Activated B cell treated with CpG ODN at 0.5 μM for 24 hours (primary cell): ENCODE results near the gene ARMH3. TPM values are rescaled to one million over a fixed set of nuclear protein-coding genes. Genes with fewer than 3 reads are reported as not detected.
"Not testable (repeated sequence)": the region's sequence is repeated elsewhere in the genome, so short reads cannot be mapped to it uniquely, and the experiment has no call there.

Source experiments
- ATAC-seq: fragments of 200-7000 bp; cut with Tn5 transposase; one replicate; pipeline ENCODE4 v1.10.0; 2021; ENCODE audit warnings: low read depth, mild to moderate bottlenecking, moderate library complexity
- CTCF ChIA-PET: fragments of 350-600 bp; sonication (Branson Sonifier 250); formaldehyde crosslinking; loops from one replicate; lab custom pipeline; 2021; ENCODE audit warnings: antibody characterized with exemption; lab: Charles Lee
- POLR2A ChIA-PET: fragments of 350-600 bp; sonication (Branson Sonifier 250); formaldehyde crosslinking; loops from one replicate; lab custom pipeline; 2021; ENCODE audit warnings: antibody characterized with exemption; lab: Charles Lee
- DNase-seq: peaks from one replicate; pipeline ENCODE4 v3.0.0; 2022
- H3K27ac Mint-ChIP-seq: one replicate; pipeline ENCODE4 v1.8.0; 2020; ENCODE audit warnings: mixed read lengths
- H3K27me3 Mint-ChIP-seq: one replicate; pipeline ENCODE4 v1.8.0; 2021; ENCODE audit warnings: mixed read lengths
- H3K36me3 Mint-ChIP-seq: one replicate; pipeline ENCODE4 v1.8.0; 2021; ENCODE audit warnings: low read depth, mixed read lengths
- H3K4me1 Mint-ChIP-seq: one replicate; pipeline ENCODE4 v1.8.0; 2021; ENCODE audit warnings: mixed read lengths
- H3K4me3 Mint-ChIP-seq: one replicate; pipeline ENCODE4 v1.8.0; 2020; ENCODE audit warnings: mild to moderate bottlenecking, mixed read lengths
- H3K9me3 Mint-ChIP-seq: one replicate; pipeline ENCODE4 v1.8.0; 2020; ENCODE audit warnings: mixed read lengths
- intact Hi-C: fragments of 100-400 bp; cut with micrococcal nuclease; formaldehyde crosslinking; loops from one replicate; pipeline ENCODE4 v1.15.1; 2024
- total RNA-seq: library from RNA; stranded (reverse); gene quantifications from 2 replicates; pipeline ENCODE4 v1.2.3, GENCODE V29; 2022
- TF ChIP-seq, protein P1 (sequence below): fragments of 200-600 bp; IDR thresholded peaks from one replicate; pipeline ENCODE4 v1.8.0; 2022; ENCODE audit warnings: antibody characterized with exemption, mild to moderate bottlenecking

The ARMH3 gene
- total RNA-seq, 1 donor from 2014 or later = 35.4 TPM

DNA sequence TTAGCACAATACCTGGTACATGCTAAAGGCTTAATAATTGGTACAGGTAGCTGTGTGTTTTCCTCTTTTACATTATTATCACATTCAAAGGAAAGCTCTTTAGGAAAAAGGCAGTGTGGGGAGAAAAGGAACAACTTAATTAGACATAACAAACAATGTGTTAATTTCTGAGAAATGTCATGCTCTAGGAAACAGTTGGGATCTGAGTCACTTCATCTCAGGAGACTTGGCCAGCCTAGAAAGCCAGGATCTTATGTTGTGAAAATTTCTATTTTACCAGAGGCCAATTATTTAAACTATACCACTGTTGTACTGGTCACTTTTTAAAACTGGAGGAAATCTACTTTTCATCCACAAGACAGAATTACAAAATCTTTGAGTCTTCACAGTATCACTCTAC, 39.6 kb downstream of the ARMH3 start:
- Mint-ChIP-seq H3K9me3 (no peaks in the 10 kb centered on the region), H3K4me3 (no peak overlapping the region), H3K27me3 (no peaks in the 10 kb centered on the region), H3K4me1 (peaks cover 3% of the 10 kb centered on the region), H3K36me3 (peaks cover 60% of the 10 kb centered on the region), H3K27ac (no peak overlapping the region)
- ChIA-PET POLR2A (no interaction called here), CTCF (interaction anchor here (0.7 to 4.2 kb wide), 3 partner anchors 15 to 176 kb away, joined by 4 to 24 read pairs (median 6); no protein-coding TSS in a partner anchor)
- no peak for DNase-seq
- TF ChIP-seq, protein P1, sequence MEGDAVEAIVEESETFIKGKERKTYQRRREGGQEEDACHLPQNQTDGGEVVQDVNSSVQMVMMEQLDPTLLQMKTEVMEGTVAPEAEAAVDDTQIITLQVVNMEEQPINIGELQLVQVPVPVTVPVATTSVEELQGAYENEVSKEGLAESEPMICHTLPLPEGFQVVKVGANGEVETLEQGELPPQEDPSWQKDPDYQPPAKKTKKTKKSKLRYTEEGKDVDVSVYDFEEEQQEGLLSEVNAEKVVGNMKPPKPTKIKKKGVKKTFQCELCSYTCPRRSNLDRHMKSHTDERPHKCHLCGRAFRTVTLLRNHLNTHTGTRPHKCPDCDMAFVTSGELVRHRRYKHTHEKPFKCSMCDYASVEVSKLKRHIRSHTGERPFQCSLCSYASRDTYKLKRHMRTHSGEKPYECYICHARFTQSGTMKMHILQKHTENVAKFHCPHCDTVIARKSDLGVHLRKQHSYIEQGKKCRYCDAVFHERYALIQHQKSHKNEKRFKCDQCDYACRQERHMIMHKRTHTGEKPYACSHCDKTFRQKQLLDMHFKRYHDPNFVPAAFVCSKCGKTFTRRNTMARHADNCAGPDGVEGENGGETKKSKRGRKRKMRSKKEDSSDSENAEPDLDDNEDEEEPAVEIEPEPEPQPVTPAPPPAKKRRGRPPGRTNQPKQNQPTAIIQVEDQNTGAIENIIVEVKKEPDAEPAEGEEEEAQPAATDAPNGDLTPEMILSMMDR = no peak
- no peak for ATAC-seq
- intact Hi-C loops = no loop called here

DNA sequence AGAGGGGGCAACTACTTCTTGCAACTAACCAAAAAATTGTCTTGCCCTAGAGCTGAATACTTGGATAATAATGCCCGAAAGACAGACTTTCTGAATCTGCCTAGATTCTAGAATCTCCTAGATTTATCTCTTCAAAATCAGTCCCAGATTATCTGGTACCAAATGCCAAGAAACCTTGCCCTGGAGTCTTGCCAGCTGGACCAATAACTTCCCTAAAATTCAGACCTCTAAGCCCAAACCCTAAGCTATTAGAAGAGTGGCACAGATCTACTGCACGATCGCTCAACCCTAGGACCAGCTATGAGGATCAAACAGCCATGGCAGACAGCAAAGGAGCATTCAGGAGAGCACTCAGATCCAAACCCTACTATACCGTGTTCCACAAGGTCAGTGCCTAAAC, 45.0 kb downstream of the ARMH3 start:
- POLR2A ChIA-PET = interaction anchor here (5.4 to 5.8 kb wide), 2 partner anchors 121 to 169 kb away, joined by 64 to 100 read pairs; partner anchors contain the start of gene KCNIP2
- intact Hi-C loops = no loop called here
- peak overlapping the region; percentile 72 for H3K27ac Mint-ChIP-seq

GRCh38 chr10:102009801-102010425, 46.1 kb downstream of the ARMH3 start:
- Mint-ChIP-seq H3K4me1 (peaks cover 58% of the 10 kb centered on the region), H3K36me3 (peaks cover 58% of the 10 kb centered on the region), H3K27me3 (no peaks in the 10 kb centered on the region), H3K27ac (peak overlapping the region; percentile 72), H3K4me3 (no peak overlapping the region), H3K9me3 (no peaks in the 10 kb centered on the region)
- ATAC-seq (peak; percentile 92), DNase-seq (no peak)
- intact Hi-C loops = loop anchor here (1.0 to 2.0 kb wide), 5 partner anchors 41 to 170 kb away; no protein-coding TSS in a partner anchor
- TF ChIP-seq, protein P1 = no peak
- ChIA-PET POLR2A (interaction anchor here (0.6 to 5.8 kb wide), 9 partner anchors 8 to 174 kb away, joined by 3 to 100 read pairs (median 3); partner anchors contain the start of gene KCNIP2), CTCF (interaction anchor here (0.6 to 9.3 kb wide), 64 partner anchors 8 to 407 kb away, joined by 3 to 372 read pairs (median 4); partner anchors contain the start of genes HPS6, KCNIP2 and NPM3)

More for the DNA sequence above, 45.0 kb downstream of the ARMH3 start:
- Mint-ChIP-seq H3K4me1 (peaks cover 51% of the 10 kb centered on the region), H3K27me3 (no peaks in the 10 kb centered on the region), H3K36me3 (peaks cover 56% of the 10 kb centered on the region), H3K4me3 (no peak overlapping the region), H3K9me3 (no peaks in the 10 kb centered on the region)
- TF ChIP-seq, protein P1 = no peak
- ATAC-seq = no peak
- CTCF ChIA-PET = interaction anchor here (0.9 to 9.3 kb wide), 22 partner anchors 9 to 227 kb away, joined by 3 to 372 read pairs (median 7); partner anchors contain the start of genes HPS6, KCNIP2 and NPM3
- DNase-seq = no peak

GRCh38 chr10:102007796-102008195, 48.2 kb downstream of the ARMH3 start:
- peak overlapping the region; percentile 83 for H3K27ac Mint-ChIP-seq
- H3K27me3 Mint-ChIP-seq = no peaks in the 10 kb centered on the region
- intact Hi-C loops = loop anchor here (2.0 kb wide), 2 partner anchors 39 to 107 kb away; no protein-coding TSS in a partner anchor
- peaks cover 46% of the 10 kb centered on the region for H3K36me3 Mint-ChIP-seq
- no peaks in the 10 kb centered on the region for H3K9me3 Mint-ChIP-seq
- ChIA-PET CTCF (interaction anchor here (1.0 to 9.3 kb wide), 12 partner anchors 10 to 168 kb away, joined by 3 to 372 read pairs (median 12); partner anchors contain the start of genes HPS6 and KCNIP2), POLR2A (interaction anchor here (0.5 to 5.8 kb wide), 20 partner anchors 27 to 405 kb away, joined by 3 to 100 read pairs (median 6); partner anchors contain the start of genes ARMH3, KCNIP2, NPM3 and OGA)
- peak overlapping the region; percentile 25 for H3K4me3 Mint-ChIP-seq
- ATAC-seq = peak; percentile 30
- peaks cover 75% of the 10 kb centered on the region for H3K4me1 Mint-ChIP-seq
- TF ChIP-seq, protein P1 = no peak
- DNase-seq = no peak

DNA sequence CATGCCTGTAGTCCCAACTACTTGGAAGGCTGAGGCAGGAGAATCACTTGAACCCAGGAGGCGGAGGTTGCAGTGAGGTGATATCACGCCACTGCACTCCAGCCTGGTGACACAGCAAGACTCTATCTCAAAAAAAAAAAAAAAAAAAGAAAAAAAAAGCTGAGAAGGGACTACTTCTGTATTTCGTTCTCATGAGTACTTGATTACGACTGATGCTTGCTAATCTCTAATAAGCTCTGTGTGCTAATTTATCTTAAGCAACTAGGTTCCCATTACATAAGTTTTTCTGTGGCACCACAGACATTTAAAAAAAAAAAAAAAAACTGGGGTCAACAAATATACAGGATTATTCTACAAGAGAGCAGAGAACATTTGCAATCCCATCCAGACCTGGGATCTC, 48.9 kb downstream of the ARMH3 start:
- intact Hi-C loops, H3K27me3 Mint-ChIP-seq, H3K9me3 Mint-ChIP-seq, H3K4me3 Mint-ChIP-seq, DNase-seq: not testable (repeated sequence)
- Mint-ChIP-seq H3K27ac (peak overlapping the region; percentile 70), H3K4me1 (peaks cover 82% of the 10 kb centered on the region), H3K36me3 (peaks cover 42% of the 10 kb centered on the region)
- POLR2A ChIA-PET = interaction anchor here (0.5 to 5.8 kb wide), 13 partner anchors 28 to 352 kb away, joined by 3 to 100 read pairs (median 7); partner anchors contain the start of genes ARMH3, KCNIP2 and OGA
- ATAC-seq = peak; percentile 12
- CTCF ChIA-PET = interaction anchor here (1.4 to 9.3 kb wide), 9 partner anchors 11 to 167 kb away, joined by 3 to 372 read pairs (median 46); partner anchors contain the start of gene KCNIP2
